Prostate gland (tissue), 2 donors: Measurements from ENCODE around the gene FHIT.

Experiments
- CTCF ChIP-seq, 4 experiments: fragments of 200-600 bp in 2 of 4; fragments of 450-650 bp in 2 of 4; sonication (generic) in 2 of 4; IDR thresholded peaks; 1 replicate in 3 of 4; 2 replicates in 1 of 4; pipeline ENCODE4 v1.5.1; 2016 to 2019; ENCODE audit warnings: antibody characterized with exemption in 4 of 4, mild to moderate bottlenecking in 2 of 4, moderate library complexity in 2 of 4
- POLR2A ChIP-seq: fragments of 450-650 bp; IDR thresholded peaks from one replicate; pipeline ENCODE4 v1.6.1; 2016; ENCODE audit warnings: antibody characterized with exemption, mild to moderate bottlenecking
- POLR2AphosphoS5 ChIP-seq: sonication (generic); formaldehyde crosslinking; IDR thresholded peaks from one replicate; pipeline ENCODE4 v1.6.1; 2017; ENCODE audit warnings: antibody characterized with exemption

- no peak for TF ChIP-seq POLR2A
- TF ChIP-seq POLR2AphosphoS5: no peak
- no peak for TF ChIP-seq CTCF (IDR thresholded peaks at IDR 0.05)
Measured at GRCh38 chr3:61149236-61149635, 102.0 kb downstream of the FHIT start.
